Keratinocyte (primary cell): Measurements from ENCODE around the gene RNF180.

Source experiments
- EZH2 ChIP-seq: IDR thresholded peaks from one replicate; pipeline ENCODE4 v1.6.1; 2012; ENCODE audit warnings: inconsistent platforms, mild to moderate bottlenecking, low read length, moderate library complexity
- TF ChIP-seq, protein P1 (sequence below), 3 experiments: IDR thresholded peaks in 1 of 3; conservative IDR thresholded peaks in 1 of 3; optimal IDR thresholded peaks in 1 of 3; 2 replicates in 2 of 3; 3 replicates in 1 of 3; pipeline versions ENCODE3 to v1.5.1; 2011; ENCODE audit warnings: low read length in 3 of 3, mild to moderate bottlenecking in 3 of 3, moderate library complexity in 2 of 3, control low read depth in 1 of 3, inconsistent platforms in 1 of 3; ENCODE audit not compliant: insufficient read depth in 2 of 3; ENCODE audit errors: extremely low read depth in 1 of 3

DNA sequence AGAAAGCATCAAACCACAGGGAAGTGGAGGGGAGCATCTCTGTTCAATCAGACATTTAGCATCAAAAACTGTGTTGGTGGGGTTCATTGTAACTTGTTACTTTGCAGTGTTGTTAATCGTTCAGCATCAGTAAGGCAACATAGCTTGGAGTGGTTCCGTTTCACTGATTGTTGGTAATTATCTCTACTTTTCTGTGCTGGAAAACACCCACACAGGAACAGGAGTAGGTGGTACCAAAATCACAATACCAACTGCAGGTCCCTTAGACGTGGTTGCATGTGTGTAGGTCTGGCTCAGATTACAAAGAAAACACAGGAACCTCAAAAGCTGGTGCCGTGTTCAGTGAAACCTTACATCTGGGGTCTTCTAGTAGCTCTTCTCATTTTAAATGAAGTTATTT, 146.8 kb downstream of the RNF180 start:
- TF ChIP-seq, protein P1, sequence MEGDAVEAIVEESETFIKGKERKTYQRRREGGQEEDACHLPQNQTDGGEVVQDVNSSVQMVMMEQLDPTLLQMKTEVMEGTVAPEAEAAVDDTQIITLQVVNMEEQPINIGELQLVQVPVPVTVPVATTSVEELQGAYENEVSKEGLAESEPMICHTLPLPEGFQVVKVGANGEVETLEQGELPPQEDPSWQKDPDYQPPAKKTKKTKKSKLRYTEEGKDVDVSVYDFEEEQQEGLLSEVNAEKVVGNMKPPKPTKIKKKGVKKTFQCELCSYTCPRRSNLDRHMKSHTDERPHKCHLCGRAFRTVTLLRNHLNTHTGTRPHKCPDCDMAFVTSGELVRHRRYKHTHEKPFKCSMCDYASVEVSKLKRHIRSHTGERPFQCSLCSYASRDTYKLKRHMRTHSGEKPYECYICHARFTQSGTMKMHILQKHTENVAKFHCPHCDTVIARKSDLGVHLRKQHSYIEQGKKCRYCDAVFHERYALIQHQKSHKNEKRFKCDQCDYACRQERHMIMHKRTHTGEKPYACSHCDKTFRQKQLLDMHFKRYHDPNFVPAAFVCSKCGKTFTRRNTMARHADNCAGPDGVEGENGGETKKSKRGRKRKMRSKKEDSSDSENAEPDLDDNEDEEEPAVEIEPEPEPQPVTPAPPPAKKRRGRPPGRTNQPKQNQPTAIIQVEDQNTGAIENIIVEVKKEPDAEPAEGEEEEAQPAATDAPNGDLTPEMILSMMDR (optimal IDR thresholded peaks at IDR 0.05 in 1 of 3, IDR thresholded peaks at IDR 0.05 in 1 of 3, conservative IDR thresholded peaks at IDR 0.05 in 1 of 3; ENCODE audit: extremely low read depth in 1 of 3, insufficient read depth in 2 of 3, low read length in 3 of 3) = no peak
- no peak for TF ChIP-seq EZH2
